Measurements from ENCODE around the gene YWHAH.

The YWHAH gene

GRCh38 chr22:31922534-31922933 is 21.8 kb upstream of the YWHAH start:
- TF ChIP-seq CTCF (conservative IDR thresholded peaks at IDR 0.05; ENCODE audit: low read depth, low read length): no peak
- H3K4me3 ChIP-seq (ENCODE audit: low read length): no peak overlapping the region
- DNase-seq (ENCODE audit: low read depth): no peak

- no peak overlapping the region for H3K4me3 ChIP-seq (ENCODE audit: low read length)
- DNase-seq (ENCODE audit: low read depth): no peak
- no peak for TF ChIP-seq CTCF (conservative IDR thresholded peaks at IDR 0.05; ENCODE audit: low read depth, low read length)
Measured at GRCh38 chr22:31923136-31923535, 21.2 kb upstream of the YWHAH start.

- no peak for DNase-seq (ENCODE audit: low read depth)
- no peak overlapping the region for H3K4me3 ChIP-seq (ENCODE audit: low read length)
- TF ChIP-seq CTCF (conservative IDR thresholded peaks at IDR 0.05; ENCODE audit: low read depth, low read length): no peak
Measured at GRCh38 chr22:31923747-31924146, 20.6 kb upstream of the YWHAH start.

GRCh38 chr22:31925056-31925455 is 19.3 kb upstream of the YWHAH start:
- no peak overlapping the region for H3K4me3 ChIP-seq (ENCODE audit: low read length)
- no peak for TF ChIP-seq CTCF (conservative IDR thresholded peaks at IDR 0.05; ENCODE audit: low read depth, low read length)
- no peak for DNase-seq (ENCODE audit: low read depth)

- DNase-seq (ENCODE audit: low read depth): no peak
- no peak overlapping the region for H3K4me3 ChIP-seq (ENCODE audit: low read length)
- TF ChIP-seq CTCF (conservative IDR thresholded peaks at IDR 0.05; ENCODE audit: low read depth, low read length): no peak
Measured at GRCh38 chr22:31926024-31926423, 18.3 kb upstream of the YWHAH start.

GRCh38 chr22:31926969-31927368 is 17.4 kb upstream of the YWHAH start:
- H3K4me3 ChIP-seq (ENCODE audit: low read length): no peak overlapping the region
- no peak for TF ChIP-seq CTCF (conservative IDR thresholded peaks at IDR 0.05; ENCODE audit: low read depth, low read length)
- no peak for DNase-seq (ENCODE audit: low read depth)

GRCh38 chr22:31927562-31927961 is 16.8 kb upstream of the YWHAH start:
- no peak overlapping the region for H3K4me3 ChIP-seq (ENCODE audit: low read length)
- TF ChIP-seq CTCF (conservative IDR thresholded peaks at IDR 0.05; ENCODE audit: low read depth, low read length): no peak
- DNase-seq (ENCODE audit: low read depth): no peak
